ENCODE results near the gene RCE1.

DNA sequence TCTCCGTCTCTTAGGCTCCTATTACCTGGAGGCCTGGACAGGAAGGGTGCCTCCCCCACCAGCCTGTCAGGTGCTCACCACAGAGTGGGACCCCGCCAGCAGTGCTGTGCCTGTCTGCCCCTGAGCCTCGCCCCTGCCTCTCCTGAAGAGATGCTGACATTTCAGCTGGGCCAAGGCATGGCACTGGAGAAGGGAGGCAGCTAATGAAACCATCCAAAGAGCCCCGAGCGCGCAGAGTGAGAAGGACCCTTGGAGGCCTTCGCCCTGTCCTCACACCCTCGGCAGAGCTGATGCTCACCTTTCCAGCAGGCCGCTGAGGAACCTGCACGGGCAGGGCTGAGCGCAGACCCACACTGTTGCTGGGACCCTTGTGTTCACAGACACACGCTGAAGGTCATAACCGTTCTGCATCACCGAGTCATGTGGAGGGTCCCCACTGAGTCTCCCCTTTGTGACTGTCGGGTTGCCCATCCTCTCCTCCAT, 11.5 kb downstream of the RCE1 start:
- TF ChIP-seq CTCF (IDR thresholded peaks at IDR 0.05), result no peak
- TF ChIP-seq POLR2A (IDR thresholded peaks at IDR 0.05), result no peak
